Loucy (cell line): ENCODE data around the gene MGAT1.

ENCODE experiments used
- CTCF ChIP-seq: fragments of 200-600 bp; sonication (generic); conservative IDR thresholded peaks from 2 replicates; pipeline ENCODE4 v1.5.1; 2014; ENCODE audit warnings: mild to moderate bottlenecking, antibody characterized with exemption, low read length
- EZH2phosphoT487 ChIP-seq: fragments of 200-600 bp; IDR thresholded peaks from 2 replicates; pipeline ENCODE4 v1.6.1; 2018; ENCODE audit warnings: antibody characterized with exemption, mild to moderate bottlenecking, moderate library complexity, borderline replicate concordance

GRCh38 chr5:180792965-180793287, 9.7 kb downstream of the MGAT1 start:
- TF ChIP-seq CTCF: no peak
- no peak for TF ChIP-seq EZH2phosphoT487
